OCI-LY3 (cell line): ENCODE measurements around the gene NUP62.

Experiments used
- H2AFZ ChIP-seq: fragments of 200-600, 300-600 bp; shearing (Covaris generic); 2 replicates; pipeline ENCODE4 v1.6.0; 2014; ENCODE audit warnings: antibody characterized with exemption, low read depth, low read length
- H3K27ac ChIP-seq: fragments of 200-600, 300-600 bp; sonication (generic); 2 replicates; pipeline ENCODE4 v1.5.1; 2014; ENCODE audit warnings: mild to moderate bottlenecking, low read length, moderate library complexity, mixed read lengths
- H3K27me3 ChIP-seq: fragments of 200-600, 300-600 bp; sonication (generic); 2 replicates; pipeline ENCODE4 v1.6.1; 2014; ENCODE audit warnings: low read depth, low read length, mixed read lengths
- H3K36me3 ChIP-seq: fragments of 200-600, 300-600 bp; sonication (generic); replicated peaks from 2 replicates; pipeline ENCODE3; 2014; ENCODE audit warnings: low read depth, low read length, mixed read lengths
- H3K4me1 ChIP-seq: fragments of 300-600, 200-600 bp; sonication (generic); 2 replicates; pipeline ENCODE4 v1.6.1; 2014; ENCODE audit warnings: low read length, mixed read lengths
- H3K4me2 ChIP-seq: fragments of 200-600, 300-600 bp; sonication (generic); 2 replicates; pipeline ENCODE4 v1.6.1; 2014; ENCODE audit warnings: low read length, mixed read lengths
- H3K4me3 ChIP-seq: fragments of 300-600, 200-600 bp; sonication (generic); 2 replicates; pipeline ENCODE4 v1.5.1; 2014; ENCODE audit warnings: antibody characterized with exemption, mild to moderate bottlenecking, low read length, moderate library complexity
- H3K79me2 ChIP-seq: fragments of 300-600, 200-600 bp; shearing (Covaris generic); 2 replicates; pipeline ENCODE4 v1.6.1; 2014; ENCODE audit warnings: mild to moderate bottlenecking, low read length, mixed read lengths
- H3K9ac ChIP-seq: fragments of 300-600, 200-600 bp; shearing (Covaris generic); 2 replicates; pipeline ENCODE4 v1.6.0; 2014; ENCODE audit warnings: mild to moderate bottlenecking, low read length, moderate library complexity
- H3K9me3 ChIP-seq: fragments of 200-600, 300-600 bp; shearing (Covaris generic); 2 replicates; pipeline ENCODE4 v1.6.1; 2014; ENCODE audit warnings: low read length, mixed read lengths; ENCODE audit not compliant: insufficient read depth
- H4K20me1 ChIP-seq: fragments of 200-600, 300-600 bp; sonication (generic); 2 replicates; pipeline ENCODE4 v1.6.1; 2016; ENCODE audit warnings: low read length, mixed read lengths; ENCODE audit not compliant: insufficient read depth
- CTCF ChIP-seq: fragments of 200-600, 300-600 bp; sonication (generic); IDR thresholded peaks from 2 replicates; pipeline ENCODE4 v1.5.1; 2014; ENCODE audit warnings: antibody characterized with exemption, low read length, low read depth
- EZH2phosphoT487 ChIP-seq: fragments of 200-600 bp; shearing (Covaris generic); IDR thresholded peaks from 2 replicates; pipeline ENCODE4 v1.6.1; 2018; ENCODE audit warnings: antibody characterized with exemption, mixed run types, low read depth

The NUP62 gene

GRCh38 chr19:49931293-49932040, 2.2 kb upstream of the NUP62 start:
- TF ChIP-seq CTCF (no peak), EZH2phosphoT487 (no peak)
- Histone ChIP-seq H3K4me1 (peaks cover 51% of the 10 kb centered on the region), H3K27me3 (no peaks in the 10 kb centered on the region), H3K9ac (peak overlapping the region; percentile 98), H3K9me3 (0 out of 2 replicates have a peak, but pooled peaks cover 3% of the 10 kb centered on the region), H4K20me1 (peaks cover 57% of the 10 kb centered on the region), H3K4me2 (peak overlapping the region; percentile 85), H3K79me2 (peaks cover 69% of the 10 kb centered on the region), H3K27ac (peak overlapping the region; percentile 95), H3K36me3 (peaks cover 62% of the 10 kb centered on the region), H3K4me3 (peak overlapping the region; percentile 89), H2AFZ (no peak overlapping the region)

DNA sequence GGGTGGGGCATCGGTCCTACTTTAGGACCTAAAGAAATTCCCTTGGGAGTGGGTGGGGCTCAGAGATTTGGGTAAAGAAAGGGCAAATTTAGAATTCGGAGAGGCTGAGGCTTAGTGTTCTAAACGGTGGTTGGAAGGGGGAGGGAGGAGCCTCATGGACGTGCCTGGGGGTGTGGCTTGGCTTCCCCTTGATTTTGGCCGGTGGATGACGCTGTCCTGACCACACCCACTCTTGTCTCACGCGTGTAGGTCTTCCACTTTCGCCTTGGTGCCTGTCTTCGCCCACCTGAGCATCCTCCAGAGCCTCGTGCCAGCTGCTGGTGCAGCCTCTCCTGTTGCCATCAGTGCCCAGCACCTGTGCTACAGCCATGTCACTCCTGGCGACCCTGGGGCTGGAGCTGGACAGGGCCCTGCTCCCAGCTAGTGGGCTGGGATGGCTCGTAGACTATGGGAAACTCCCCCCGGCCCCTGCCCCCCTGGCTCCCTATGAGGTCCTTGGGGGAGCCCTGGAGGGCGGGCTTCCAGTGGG, 1.2 kb upstream of the NUP62 start:
- H3K27me3 ChIP-seq, result no peaks in the 10 kb centered on the region
- H3K4me3 ChIP-seq, result peak overlapping the region; percentile 89
- no peak overlapping the region for H2AFZ ChIP-seq
- TF ChIP-seq CTCF, result no peak
- no peak for TF ChIP-seq EZH2phosphoT487
- peaks cover 55% of the 10 kb centered on the region for H3K4me1 ChIP-seq
- peaks cover 52% of the 10 kb centered on the region for H4K20me1 ChIP-seq
- peak overlapping the region; percentile 85 for H3K4me2 ChIP-seq
- 0 out of 2 replicates have a peak, but pooled peaks cover 3% of the 10 kb centered on the region for H3K9me3 ChIP-seq
- H3K79me2 ChIP-seq, result peaks cover 79% of the 10 kb centered on the region
- peak overlapping the region; percentile 98 for H3K9ac ChIP-seq
- peaks cover 64% of the 10 kb centered on the region for H3K36me3 ChIP-seq
- H3K27ac ChIP-seq, result peak overlapping the region; percentile 95

GRCh38 chr19:49929611-49930482, 543 bp upstream of the NUP62 start:
- Histone ChIP-seq H3K9ac (peak overlapping the region; percentile 98), H3K4me1 (peaks cover 62% of the 10 kb centered on the region), H2AFZ (no peak overlapping the region), H3K27me3 (no peaks in the 10 kb centered on the region), H3K9me3 (0 out of 2 replicates have a peak, but pooled peaks cover 3% of the 10 kb centered on the region), H3K4me3 (peak overlapping the region; percentile 89), H3K4me2 (peak overlapping the region; percentile 85), H3K36me3 (peaks cover 68% of the 10 kb centered on the region), H3K27ac (peak overlapping the region; percentile 95), H3K79me2 (peaks cover 86% of the 10 kb centered on the region), H4K20me1 (peaks cover 50% of the 10 kb centered on the region)
- TF ChIP-seq CTCF, result no peak
- no peak for TF ChIP-seq EZH2phosphoT487
